GM23338 (cell line): ENCODE measurements around the gene NANS.

Experiments
- CREB1 ChIP-seq: fragments of 250-450 bp; sonication (Bioruptor Pico); IDR thresholded peaks from 2 replicates; pipeline ENCODE4 v1.5.0; 2020; ENCODE audit warnings: low read depth, mild to moderate bottlenecking, moderate library complexity
- EZH2 ChIP-seq: fragments of 200-600 bp; sonication (generic); IDR thresholded peaks from one replicate; pipeline ENCODE4 v1.8.0; 2017; ENCODE audit warnings: antibody characterized with exemption, mild to moderate bottlenecking, low read depth; ENCODE audit not compliant: unreplicated experiment
- EZH2phosphoT487 ChIP-seq: fragments of 200-600 bp; sonication (generic); IDR thresholded peaks from one replicate; pipeline ENCODE4 v1.8.1; 2018; ENCODE audit warnings: antibody characterized with exemption; ENCODE audit not compliant: unreplicated experiment
- JUNB ChIP-seq: IDR thresholded peaks from one replicate; pipeline ENCODE4 v1.6.1; 2016; ENCODE audit warnings: antibody characterized with exemption; ENCODE audit not compliant: unreplicated experiment
- NANOG ChIP-seq: IDR thresholded peaks from 2 replicates; pipeline ENCODE4 v1.6.1; 2016; ENCODE audit warnings: antibody characterized with exemption, borderline replicate concordance
- POLR2AphosphoS5 ChIP-seq: IDR thresholded peaks from 2 replicates; pipeline ENCODE4 v1.6.1; 2016; ENCODE audit warnings: antibody characterized with exemption, low read depth
- REST ChIP-seq: IDR thresholded peaks from one replicate; pipeline ENCODE4 v1.6.1; 2018; ENCODE audit warnings: antibody characterized with exemption; ENCODE audit not compliant: unreplicated experiment
- STAT1 ChIP-seq: IDR thresholded peaks from one replicate; pipeline ENCODE4 v1.6.1; 2016; ENCODE audit warnings: antibody characterized with exemption; ENCODE audit not compliant: unreplicated experiment
- ZNF331 ChIP-seq: fragments of 250-450 bp; sonication (Bioruptor Pico); IDR thresholded peaks from 2 replicates; pipeline ENCODE4 v1.5.0; 2020; ENCODE audit warnings: low read depth, mild to moderate bottlenecking, moderate library complexity
- TF ChIP-seq, protein P1 (sequence below), 2 experiments: fragments of 200-600 bp in 1 of 2; sonication (generic) in 1 of 2; conservative IDR thresholded peaks; 2 replicates each; pipeline versions ENCODE4 v1.5.1 to v1.6.1; 2016 to 2017; ENCODE audit warnings: antibody characterized with exemption in 2 of 2, low read depth in 2 of 2, mild to moderate bottlenecking in 2 of 2, moderate library complexity in 1 of 2
- TF ChIP-seq, protein P2 (sequence below): IDR thresholded peaks from 2 replicates; pipeline ENCODE4 v1.6.1; 2016; ENCODE audit warnings: antibody characterized with exemption

GRCh38 chr9:98050351-98050750, 6.2 kb upstream of the NANS start:
- TF ChIP-seq, protein P1, sequence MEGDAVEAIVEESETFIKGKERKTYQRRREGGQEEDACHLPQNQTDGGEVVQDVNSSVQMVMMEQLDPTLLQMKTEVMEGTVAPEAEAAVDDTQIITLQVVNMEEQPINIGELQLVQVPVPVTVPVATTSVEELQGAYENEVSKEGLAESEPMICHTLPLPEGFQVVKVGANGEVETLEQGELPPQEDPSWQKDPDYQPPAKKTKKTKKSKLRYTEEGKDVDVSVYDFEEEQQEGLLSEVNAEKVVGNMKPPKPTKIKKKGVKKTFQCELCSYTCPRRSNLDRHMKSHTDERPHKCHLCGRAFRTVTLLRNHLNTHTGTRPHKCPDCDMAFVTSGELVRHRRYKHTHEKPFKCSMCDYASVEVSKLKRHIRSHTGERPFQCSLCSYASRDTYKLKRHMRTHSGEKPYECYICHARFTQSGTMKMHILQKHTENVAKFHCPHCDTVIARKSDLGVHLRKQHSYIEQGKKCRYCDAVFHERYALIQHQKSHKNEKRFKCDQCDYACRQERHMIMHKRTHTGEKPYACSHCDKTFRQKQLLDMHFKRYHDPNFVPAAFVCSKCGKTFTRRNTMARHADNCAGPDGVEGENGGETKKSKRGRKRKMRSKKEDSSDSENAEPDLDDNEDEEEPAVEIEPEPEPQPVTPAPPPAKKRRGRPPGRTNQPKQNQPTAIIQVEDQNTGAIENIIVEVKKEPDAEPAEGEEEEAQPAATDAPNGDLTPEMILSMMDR (conservative IDR thresholded peaks at IDR 0.05; ENCODE audit: low read depth in 2 of 2): no peak
- TF ChIP-seq REST (no peak), NANOG (no peak), POLR2AphosphoS5 (no peak), EZH2 (no peak), JUNB (no peak), EZH2phosphoT487 (no peak), CREB1 (CRISPR knock-in tag) (no peak), STAT1 (no peak), ZNF331 (no peak)
- TF ChIP-seq, protein P2, sequence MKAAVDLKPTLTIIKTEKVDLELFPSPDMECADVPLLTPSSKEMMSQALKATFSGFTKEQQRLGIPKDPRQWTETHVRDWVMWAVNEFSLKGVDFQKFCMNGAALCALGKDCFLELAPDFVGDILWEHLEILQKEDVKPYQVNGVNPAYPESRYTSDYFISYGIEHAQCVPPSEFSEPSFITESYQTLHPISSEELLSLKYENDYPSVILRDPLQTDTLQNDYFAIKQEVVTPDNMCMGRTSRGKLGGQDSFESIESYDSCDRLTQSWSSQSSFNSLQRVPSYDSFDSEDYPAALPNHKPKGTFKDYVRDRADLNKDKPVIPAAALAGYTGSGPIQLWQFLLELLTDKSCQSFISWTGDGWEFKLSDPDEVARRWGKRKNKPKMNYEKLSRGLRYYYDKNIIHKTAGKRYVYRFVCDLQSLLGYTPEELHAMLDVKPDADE: no peak
